Mesenteric fat pad (tissue), 1 donor: ENCODE results near the gene PCOLCE2. TPM values are rescaled to one million over a fixed set of nuclear protein-coding genes. Genes with fewer than 3 reads are reported as not detected.

Experiments used
- DNase-seq: peaks from one replicate; pipeline ENCODE4 v3.0.0-alpha.2; 2020; ENCODE audit warnings: low spot score
- total RNA-seq: library from RNA; stranded (reverse); fragmentation: NEBNext Ultra II Directional; extraction: Animal tissue kit (Norgen Biotek cat#: 25700); gene quantifications from one replicate; pipeline ENCODE4 v1.2.1, GENCODE V29; 2021
- donor health status: DM: yes; HTN: yes; CAD: no.

The PCOLCE2 gene
- total RNA-seq, 1 donor from 2014 or later: 255 TPM

DNA sequence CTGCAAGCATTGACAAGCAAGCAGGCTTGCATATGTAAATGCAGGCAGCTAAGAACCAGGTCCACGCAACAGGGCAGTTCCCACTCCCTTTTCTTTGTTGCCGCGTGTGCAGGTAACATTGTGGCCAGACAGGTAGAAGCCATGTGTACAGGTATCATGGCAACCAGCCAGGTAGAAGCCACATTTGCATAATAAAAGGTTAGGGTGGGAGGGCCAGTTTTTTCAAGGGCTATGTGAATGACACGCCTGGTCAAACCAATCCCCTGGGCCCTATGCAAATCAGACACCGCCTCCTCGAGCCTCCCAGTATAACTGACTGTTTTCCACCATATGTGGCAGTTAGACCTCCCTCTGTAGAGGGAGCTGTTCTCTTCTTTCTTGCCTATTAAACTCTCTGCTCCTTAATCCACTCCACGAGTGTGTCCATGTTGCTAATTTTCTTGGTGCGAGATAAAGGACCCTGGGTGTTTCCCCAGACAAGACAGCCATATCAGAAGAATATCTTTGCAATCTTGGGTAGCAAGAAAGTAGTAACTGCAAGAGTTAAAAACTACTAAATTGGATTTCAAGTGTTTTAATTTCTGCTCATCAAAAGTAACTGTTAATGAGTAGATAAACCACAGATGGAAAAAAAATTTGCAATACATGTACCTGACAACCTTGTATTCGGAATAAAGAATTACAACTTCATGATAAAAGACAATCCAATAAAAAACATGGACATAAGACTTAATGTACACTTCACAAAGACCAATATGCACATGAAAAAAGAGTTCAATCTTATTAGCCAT is 21.8 kb downstream of the PCOLCE2 start:
- DNase-seq: no peak

DNA sequence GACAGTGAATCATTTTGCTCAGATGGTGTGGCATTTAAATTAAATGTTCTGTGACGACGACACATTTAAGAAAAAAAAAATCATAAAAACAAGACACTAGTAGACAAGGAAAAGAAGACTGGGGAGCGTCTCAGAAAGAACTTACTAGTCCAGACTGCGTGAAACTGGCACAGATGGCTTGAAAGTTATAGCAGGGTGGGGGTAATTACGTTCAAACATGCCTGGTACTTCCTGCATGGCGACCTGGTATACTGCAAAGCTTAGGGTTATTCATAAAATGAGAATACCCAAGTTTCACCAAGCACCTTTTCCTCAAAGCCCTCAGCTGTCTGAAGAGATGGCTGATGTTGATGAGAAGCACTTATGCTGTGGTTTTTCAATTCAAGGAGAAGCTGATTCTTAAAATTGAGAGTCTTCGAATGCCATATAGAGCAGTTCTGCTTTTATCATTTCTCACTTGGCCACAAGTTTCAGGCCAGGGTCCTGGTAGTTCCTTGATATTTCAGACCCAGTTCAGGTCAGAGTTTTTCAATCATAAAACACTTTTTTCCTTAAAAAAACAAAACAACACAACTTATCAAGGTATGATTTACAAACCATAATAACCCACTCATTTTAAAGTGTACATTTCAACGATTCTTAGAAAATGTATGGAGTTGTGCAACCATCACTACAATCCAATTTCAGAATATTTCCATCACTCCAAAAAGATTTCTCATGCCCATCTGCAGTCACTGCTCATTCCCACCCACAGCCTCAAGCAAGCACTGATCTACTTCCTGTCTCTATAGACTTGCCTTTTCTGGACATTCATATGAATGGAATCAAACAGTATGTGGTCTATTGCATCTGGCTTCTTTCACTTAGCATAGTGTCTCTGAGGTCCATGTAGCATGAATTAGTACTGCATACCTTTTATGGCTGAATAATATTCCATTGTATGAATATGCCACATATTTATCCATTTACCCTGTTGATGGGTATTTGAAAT is 24.7 kb downstream of the PCOLCE2 start:
- DNase-seq: no peak

DNA sequence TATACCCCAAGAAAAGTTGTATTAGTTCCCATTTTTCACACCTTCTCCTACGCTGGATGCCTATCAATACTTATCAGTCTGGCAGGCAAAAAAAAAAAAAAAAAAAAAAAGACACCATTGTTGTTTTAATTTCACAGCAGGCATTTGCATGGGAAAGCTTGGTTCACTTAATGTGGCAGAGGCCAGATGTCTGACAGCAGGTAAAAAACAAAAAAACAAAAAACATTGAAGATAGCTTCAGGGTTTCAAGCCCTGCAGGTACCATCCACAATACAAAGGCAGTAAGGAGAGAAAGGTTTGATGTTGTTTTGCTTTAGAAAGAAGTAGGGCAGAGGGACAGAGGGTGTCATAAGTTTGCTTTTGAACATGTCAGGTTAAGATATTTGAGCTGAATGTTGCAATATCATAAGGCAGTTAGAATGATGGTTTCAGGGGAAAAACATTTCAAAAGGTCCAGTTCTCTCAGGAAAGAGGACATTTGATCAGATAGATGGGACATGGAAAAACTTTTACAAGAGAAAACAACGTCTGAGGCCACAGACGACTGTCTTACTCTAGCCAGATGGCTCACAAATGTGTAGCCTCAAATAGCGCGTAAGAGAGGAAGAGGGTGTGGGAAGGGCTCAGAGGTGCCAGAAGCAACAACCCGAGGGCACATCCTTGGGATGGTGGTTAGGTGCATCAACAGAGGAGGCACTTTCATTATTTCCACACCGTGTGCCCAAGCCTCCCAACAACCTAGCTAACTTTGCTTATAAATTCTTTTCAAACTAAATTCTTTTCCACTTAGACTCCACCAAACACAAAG is 25.7 kb downstream of the PCOLCE2 start:
- no peak for DNase-seq

DNA sequence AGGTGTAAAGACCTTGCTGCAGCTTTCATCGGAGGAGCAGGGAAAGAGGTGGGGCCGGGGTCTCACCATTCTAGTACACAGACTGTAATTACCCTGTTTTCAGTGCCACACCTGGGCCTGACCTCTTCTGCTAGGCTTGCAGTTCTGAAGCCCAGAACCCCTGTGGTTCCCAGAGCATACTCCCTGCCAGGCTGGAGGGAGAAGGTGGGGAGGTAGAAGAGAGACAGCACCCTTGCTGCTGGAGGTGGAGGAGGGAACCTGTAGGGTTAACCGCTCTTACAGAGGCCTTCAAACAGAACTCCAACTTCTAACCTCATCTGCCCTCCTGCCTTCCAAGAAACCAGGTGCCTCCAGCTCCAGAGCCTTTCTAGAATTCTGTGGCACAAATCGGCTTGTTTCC is 27.0 kb downstream of the PCOLCE2 start:
- DNase-seq: no peak

DNA sequence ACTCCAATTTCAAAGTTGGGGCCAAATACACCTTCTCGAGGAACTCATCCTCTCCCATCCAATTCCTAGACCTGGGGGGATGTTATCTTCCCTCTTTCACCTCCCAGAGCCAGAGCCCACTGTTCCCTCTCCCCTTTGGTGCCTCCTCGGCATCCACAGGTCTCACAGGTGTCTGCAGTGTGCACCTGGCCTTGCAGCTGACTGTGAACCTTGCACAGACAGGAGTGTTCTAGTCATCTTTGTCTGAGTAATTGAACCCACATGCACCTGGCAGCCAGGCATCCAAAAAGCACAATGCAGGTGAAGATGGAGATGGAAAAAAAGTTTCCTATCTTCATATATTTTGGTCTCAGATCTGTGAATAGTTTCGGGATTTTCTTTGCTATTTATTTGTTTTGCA is 30.8 kb downstream of the PCOLCE2 start:
- no peak for DNase-seq

DNA sequence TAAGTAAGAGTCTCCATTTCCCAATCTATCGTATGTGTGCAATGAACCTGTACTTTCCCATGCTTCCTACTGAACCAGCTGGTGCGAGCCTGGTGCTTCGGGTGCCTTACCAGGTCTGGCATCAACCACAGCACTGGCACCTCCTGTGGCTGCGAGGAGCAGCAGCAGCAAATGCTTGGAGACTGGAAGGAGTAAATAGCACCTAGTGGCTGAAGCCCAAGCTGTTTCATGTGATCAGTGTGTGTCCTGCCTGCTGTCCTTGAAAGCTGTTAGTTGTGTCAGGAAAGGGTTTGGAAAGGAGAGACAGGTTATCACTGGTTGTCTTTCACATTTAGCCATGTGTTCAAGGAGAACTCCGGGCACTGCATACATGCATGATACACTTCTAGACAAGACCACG is 31.8 kb downstream of the PCOLCE2 start:
- DNase-seq: no peak

DNA sequence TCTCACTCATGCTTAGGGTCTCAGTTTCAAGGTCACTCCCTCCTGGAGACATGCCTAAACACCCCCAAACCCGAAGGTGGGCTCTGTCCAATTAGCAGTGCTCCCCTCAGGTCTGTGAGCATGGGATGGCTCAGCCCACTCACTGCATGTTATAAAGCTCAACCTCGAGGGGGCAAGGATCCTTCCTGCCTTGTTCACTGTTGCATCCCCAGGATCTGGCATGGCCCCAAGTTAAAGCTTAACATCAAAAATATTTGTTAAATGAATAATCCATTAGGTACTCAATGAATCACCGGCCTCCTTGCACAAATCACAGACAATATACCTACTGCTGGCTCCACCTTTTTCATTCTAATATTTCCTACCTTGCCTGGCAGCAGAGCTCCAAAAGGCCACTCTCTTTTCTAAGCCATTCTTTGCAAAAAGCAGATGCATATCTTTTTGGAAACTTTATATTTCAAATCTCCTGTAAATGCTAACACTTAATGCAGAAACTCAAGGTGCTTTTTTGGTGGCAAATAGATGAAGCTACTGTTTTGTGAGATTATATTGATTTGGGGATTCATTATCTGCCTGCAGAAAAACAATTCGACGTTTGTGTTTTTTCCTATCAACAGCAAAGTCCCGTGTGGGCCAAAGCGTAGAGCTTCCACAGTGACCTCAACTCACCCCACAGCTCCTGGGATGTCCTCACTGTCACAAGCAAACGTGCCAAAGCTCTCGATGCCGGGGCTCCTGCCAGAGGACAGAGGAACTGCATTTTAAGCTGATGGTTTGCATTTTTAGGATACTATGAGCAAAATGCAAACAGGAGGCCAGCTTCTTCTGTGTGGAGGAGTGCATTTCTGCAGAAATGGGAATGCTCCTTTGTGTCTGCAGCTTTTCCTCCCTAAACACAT is 35.4 kb downstream of the PCOLCE2 start:
- no peak for DNase-seq

DNA sequence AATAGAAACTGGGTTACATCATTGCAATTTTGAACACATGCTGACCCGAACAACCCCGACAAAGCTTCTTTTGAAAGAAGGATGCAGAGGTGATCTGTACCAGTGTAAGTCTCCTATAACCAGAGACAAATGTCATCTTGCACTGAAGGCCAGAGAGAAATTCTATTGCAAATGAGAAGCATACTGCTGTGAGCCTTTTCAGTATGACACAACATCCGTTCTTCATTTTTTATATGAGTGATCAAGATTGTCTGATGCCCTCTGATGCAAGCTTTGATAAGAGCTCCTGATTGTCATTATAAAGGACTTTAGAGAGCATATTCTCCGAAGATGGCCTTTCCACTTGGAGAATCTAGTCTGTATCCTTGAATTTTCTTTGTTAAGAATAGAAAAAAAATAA is 36.9 kb downstream of the PCOLCE2 start:
- DNase-seq: no peak

DNA sequence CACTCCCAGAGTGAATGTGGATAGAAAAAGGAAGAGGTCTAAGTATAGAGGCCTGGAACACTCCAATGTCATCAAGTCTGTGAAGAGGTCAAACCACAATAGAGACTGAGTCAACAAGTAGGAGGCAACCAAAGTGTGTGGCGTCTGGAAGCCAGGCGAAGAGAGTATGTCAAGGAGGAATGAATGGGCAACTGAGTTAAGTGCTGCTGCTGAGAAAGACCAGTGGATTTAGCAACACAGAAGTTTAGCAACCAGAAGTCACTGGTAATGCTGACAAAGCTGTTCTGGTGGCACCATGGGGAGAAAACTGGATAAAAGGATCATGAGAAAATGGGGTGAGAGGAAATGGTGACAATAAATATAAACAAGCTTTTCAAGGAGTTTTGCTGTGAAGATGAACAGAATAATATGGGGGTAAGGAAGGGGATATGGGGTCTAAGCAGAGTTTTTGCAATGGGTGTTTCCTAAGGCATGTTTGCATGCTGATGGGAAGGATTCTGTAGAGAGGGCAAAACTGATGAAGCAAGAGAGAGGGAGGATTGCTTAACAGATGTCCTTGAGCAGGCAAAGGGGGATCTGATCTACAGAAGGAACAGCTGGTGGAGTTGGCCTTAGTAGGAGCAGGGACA is 38.4 kb downstream of the PCOLCE2 start:
- no peak for DNase-seq

DNA sequence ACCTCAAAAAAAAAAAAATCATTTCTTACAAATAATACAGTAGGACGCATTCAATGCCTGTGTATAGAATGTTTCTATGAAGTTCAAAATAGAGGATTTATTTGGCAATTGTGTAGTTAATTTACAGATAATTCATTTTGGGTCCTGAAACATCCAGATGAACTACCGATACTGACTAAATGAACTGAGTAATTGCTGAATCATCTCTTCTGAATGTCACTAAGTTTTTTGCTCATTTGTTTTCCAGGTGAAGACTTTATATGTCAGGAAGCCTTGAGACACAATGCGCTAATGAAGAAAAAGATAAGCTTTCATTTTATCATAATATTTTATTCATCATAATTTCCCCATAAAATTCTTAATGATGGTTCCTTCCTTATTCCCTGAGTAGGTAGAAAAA is 39.7 kb downstream of the PCOLCE2 start:
- no peak for DNase-seq

DNA sequence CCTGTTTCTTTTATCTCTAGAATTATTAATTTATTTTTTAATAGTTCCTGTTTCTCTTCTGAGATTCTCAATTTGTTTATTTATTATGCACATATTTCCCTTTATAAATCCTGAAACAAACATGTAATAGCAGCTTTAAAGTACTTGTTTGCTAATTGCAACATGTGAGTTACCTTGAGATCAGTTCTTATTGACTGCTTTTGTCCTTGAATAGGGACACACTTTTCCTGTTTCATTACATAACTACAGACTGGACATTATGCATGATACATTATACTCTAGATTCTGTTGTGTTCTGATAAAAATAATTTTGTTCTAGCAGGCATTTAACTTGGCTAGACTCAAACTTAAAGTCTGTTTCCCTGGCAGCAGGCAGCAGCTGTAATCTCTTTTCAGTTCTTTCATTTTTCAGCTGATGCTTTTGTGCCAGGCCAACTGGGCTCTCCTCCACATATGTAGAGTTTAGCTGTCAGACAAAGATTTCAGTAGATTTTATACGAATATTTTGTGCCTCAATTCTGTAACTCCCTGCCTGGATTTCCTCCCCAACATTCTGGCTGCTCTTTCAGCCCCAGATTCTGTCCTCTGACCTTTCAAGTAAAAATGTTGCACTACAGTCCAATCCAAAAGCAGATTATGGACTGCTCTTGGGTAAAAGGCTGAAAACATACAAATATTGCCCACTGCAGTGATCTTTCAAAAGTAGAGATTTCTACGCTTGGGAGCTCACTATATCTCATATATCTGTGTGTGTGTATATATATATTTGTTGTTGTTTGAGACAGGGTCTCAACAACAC is 41.9 kb downstream of the PCOLCE2 start:
- no peak for DNase-seq

DNA sequence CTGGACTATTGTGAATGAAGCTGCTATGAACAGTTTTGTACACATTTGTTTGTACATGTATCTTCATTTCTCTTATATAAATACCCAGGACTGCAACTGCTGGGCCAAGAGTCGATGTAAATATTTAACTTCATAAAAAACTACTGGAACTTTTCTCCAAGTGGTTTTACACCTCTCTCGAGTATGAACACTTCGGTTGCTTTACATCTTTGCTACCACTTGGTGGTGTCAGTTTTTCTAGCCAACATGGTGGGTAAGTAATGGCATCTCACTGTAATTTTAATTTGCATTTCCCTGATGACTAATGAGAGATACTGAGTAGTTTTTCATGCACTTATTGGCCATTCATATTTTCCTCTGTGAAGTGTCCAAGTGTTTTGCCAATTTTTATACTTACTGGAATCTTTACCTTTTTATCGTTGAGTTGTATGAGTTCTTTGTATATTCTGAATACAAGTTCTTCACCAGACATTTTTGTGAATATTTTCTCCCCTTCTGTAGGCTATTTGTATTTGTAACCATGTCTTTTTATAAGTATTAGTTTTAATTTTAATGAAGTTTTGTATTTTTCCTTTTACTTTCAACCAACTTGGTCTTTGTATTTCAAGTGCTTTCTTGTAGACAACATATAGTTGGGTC is 44.4 kb downstream of the PCOLCE2 start:
- DNase-seq: no peak

DNA sequence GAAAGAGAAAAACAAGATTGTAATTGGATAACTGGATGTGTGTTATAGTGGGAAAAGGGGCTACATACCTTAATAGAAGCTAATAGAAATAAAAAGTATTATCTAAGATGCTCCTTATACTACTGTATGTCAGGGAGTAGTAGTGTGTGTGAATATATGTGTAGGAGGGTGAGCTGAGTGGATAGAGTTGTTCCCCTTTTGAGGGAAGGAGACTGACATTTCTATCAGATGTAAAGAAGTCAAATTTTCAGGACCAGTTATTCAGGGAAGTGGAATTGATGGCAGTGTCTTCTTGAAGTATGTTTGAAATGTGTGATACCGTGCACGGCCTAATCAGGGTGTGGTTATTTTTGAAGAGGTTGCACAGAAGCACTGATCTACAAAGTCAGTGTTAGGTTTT is 49.1 kb downstream of the PCOLCE2 start:
- no peak for DNase-seq

DNA sequence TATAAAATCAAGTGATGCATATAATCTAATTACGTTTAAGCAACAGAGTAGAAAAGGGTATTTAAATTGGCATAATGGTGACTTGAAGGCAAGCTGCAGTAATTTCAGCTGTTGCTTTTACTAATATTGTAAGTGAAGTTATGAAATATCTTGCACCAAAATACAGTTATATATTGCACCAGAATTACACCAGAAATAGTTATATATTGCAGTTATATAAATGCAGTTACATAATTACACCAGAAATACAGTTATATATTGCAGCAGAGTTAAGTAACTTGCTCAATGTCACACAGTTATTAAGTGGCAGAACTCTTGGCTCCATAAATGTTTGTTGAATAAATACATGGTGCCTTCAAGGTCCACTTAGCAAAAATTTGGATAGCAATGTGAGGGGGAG is 51.4 kb downstream of the PCOLCE2 start:
- DNase-seq: no peak

DNA sequence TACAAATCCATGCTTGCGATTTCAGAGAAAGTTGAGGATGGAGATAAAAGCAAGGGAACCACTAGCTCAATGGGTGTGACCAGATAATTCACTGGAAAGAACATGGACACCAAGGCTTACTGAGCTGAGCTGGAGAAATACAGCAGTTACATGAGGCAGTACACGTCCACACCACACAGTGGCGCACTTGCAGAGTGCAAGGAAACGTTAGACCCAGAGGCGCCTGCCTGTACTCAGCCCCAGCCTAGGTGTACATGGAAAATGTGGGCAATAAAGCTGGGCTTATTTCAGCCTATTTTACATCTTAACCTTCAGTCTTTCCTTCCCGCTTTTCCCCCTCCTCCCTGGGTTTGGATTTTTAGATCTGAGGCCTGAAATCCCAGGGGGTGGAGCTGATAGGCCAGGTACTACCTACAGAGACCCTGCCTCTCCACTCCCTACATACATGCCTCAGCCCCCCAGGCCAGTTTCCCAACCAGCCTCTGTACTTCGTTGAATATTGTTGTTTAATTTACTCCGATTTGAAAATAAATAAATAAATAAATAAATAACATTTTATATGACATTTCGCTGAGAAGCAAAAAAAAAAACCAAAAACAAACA is 60.1 kb downstream of the PCOLCE2 start:
- no peak for DNase-seq

DNA sequence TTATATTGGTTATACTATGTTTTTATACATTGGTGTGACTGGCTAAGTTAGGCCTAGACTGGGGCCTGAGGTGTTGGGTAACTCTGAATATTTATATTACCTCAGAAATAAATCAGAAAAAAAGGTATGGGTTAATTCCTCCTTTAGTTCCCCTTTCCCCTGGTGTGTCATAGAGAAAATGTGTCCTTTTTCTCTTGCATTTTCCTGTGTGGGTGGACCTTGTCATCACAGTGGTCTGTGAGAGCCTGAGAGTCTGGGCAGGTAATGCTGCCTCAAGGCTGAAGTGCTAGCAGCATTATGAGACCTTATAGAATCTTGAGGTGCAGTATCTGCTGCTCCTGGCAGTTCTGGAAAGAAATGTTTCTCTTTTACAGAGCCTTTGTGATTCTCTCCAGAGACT is 69.7 kb downstream of the PCOLCE2 start:
- DNase-seq: no peak

DNA sequence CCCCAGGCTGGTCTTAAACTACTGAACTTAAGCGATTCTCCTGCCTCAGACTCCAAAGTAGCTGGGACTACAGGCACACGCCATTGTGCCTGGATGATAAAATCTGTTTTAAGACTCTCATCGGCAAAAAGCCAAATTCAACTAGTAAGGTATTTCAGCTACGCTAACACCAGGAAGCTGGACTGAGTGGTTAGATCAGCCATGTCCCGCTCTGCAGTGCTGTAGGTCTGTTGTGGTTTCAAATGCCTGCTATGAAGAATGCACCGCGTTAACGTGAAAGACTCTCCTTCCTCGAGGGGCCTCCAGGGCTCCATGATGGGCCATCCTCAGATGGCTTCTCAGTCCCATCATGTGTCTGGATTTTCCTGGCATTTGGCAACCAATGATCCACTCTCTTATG is 70.2 kb downstream of the PCOLCE2 start:
- no peak for DNase-seq

DNA sequence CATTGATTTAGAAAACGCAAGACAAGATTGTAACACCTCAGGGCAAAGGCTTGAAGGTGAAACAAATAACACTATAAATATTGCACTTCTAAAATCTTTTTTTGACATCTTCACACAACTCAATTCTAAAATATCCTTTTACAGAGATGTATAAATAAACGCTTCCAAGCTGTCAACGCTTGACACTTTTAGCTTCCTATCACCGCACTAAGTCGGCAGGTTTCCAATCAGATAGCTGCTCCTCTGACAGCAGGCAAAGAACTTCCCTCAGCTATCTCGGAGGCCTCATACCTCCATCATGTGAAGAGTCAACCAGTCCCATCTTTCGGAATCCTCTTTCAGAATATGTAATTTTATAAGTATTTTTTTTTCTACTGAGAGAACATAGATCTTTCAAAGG is 71.0 kb downstream of the PCOLCE2 start:
- DNase-seq: no peak
